Ascending aorta (tissue), 2 donors: Measurements from ENCODE around the gene TNFSF13. TPM values are rescaled to one million over a fixed set of nuclear protein-coding genes. Genes with fewer than 3 reads are reported as not detected.

Experiments used
- DNase-seq, 2 donors: peaks; one replicate each; pipeline ENCODE4 v3.0.0-alpha.2; 2019; ENCODE audit warnings: low spot score in 2 of 2
- H3K27ac ChIP-seq, 2 donors: fragments of 200-600 bp; sonication (generic); one replicate each; pipeline ENCODE4 v1.5.1; 2016 to 2017; ENCODE audit warnings: mild to moderate bottlenecking in 1 of 2
- H3K27me3 ChIP-seq: fragments of 200-600 bp; sonication (generic); one replicate; pipeline ENCODE4 v1.5.1; 2017
- H3K36me3 ChIP-seq, 2 donors: fragments of 200-600 bp; sonication (generic); one replicate each; pipeline ENCODE4 v1.5.1; 2016
- H3K4me1 ChIP-seq, 2 donors: fragments of 200-600 bp; sonication (generic); one replicate each; pipeline ENCODE4 v1.5.1; 2016 to 2017; ENCODE audit warnings: mild to moderate bottlenecking in 1 of 2
- H3K4me3 ChIP-seq, 2 donors: fragments of 200-600 bp; sonication (generic); one replicate each; pipeline ENCODE4 v1.5.1; 2016 to 2017; ENCODE audit warnings: mild to moderate bottlenecking in 1 of 2
- H3K9me3 ChIP-seq, 2 donors: fragments of 200-600 bp; sonication (generic); one replicate each; pipeline ENCODE4 v1.5.1; 2016
- CTCF ChIP-seq, 3 experiments: fragments of 200-600 bp in 2 of 3; fragments of 450-650 bp in 1 of 3; sonication (generic) in 2 of 3; IDR thresholded peaks; one replicate each; pipeline ENCODE4 v1.5.1; 2016 to 2019; ENCODE audit warnings: antibody characterized with exemption in 3 of 3, mild to moderate bottlenecking in 1 of 3, moderate library complexity in 1 of 3
- intact Hi-C: fragments of 100-400 bp; cut with DNase I; formaldehyde crosslinking; loops from one replicate; pipeline ENCODE4 v1.15.1; 2023
- total RNA-seq: library from RNA; depleted of rRNA; stranded (reverse); fragments of >200 nt; gene quantifications from one replicate; pipeline ENCODE4 v1.1.0, GENCODE V29; 2016

The TNFSF13 gene
- total RNA-seq, 1 donor from 2014 or later: 17.5 TPM

GRCh38 chr17:7562208-7562605 is 3.7 kb downstream of the TNFSF13 start:
- intact Hi-C loops: no loop called here
- Histone ChIP-seq H3K27me3 (no peaks in the 10 kb centered on the region), H3K36me3 (peaks cover 39 to 41% of the 10 kb centered on the region in 2 donors), H3K4me1 (peaks cover 39 to 56% of the 10 kb centered on the region in 2 donors), H3K27ac (peak overlapping the region; percentile 90 to 97), H3K4me3 (peak overlapping the region; percentile 67 to 92), H3K9me3 (no peaks in the 10 kb centered on the region)
- DNase-seq: no peak
- no peak for TF ChIP-seq CTCF (IDR thresholded peaks at IDR 0.05)

- no peak for DNase-seq
- Histone ChIP-seq H3K9me3 (no peaks in the 10 kb centered on the region), H3K4me1 (peaks cover 39 to 49% of the 10 kb centered on the region in 2 donors), H3K27ac (no peak overlapping the region), H3K4me3 (peak overlapping the region in 1 of 2 donors; percentile 92), H3K36me3 (peaks cover 44 to 46% of the 10 kb centered on the region in 2 donors), H3K27me3 (no peaks in the 10 kb centered on the region)
- intact Hi-C loops: no loop called here
- no peak for TF ChIP-seq CTCF (IDR thresholded peaks at IDR 0.05)
These were observed 4.7 kb downstream of the TNFSF13 start for GRCh38 chr17:7563115-7563869.

GRCh38 chr17:7569571-7569970 is 11.0 kb downstream of the TNFSF13 start:
- Histone ChIP-seq H3K27ac (no peak overlapping the region), H3K4me3 (no peak overlapping the region), H3K27me3 (no peaks in the 10 kb centered on the region), H3K4me1 (peaks cover 0 to 12% of the 10 kb centered on the region in 2 donors), H3K9me3 (no peaks in the 10 kb centered on the region), H3K36me3 (peaks cover 54 to 55% of the 10 kb centered on the region in 2 donors)
- no peak for DNase-seq
- intact Hi-C loops: no loop called here
- no peak for TF ChIP-seq CTCF (IDR thresholded peaks at IDR 0.05)

GRCh38 chr17:7570351-7570750 is 11.8 kb downstream of the TNFSF13 start:
- intact Hi-C loops: loop anchor here (5.0 kb wide), 2 partner anchors 267 to 318 kb away; partner anchors contain the start of genes CTDNEP1 and ELP5

GRCh38 chr17:7572338-7572587 is 13.7 kb downstream of the TNFSF13 start:
- peaks cover 0 to 15% of the 10 kb centered on the region in 2 donors for H3K4me1 ChIP-seq
- DNase-seq: no peak
- H3K4me3 ChIP-seq: peak overlapping the region; percentile 46 to 58
- peaks cover 54 to 57% of the 10 kb centered on the region in 2 donors for H3K36me3 ChIP-seq
- no peaks in the 10 kb centered on the region for H3K27me3 ChIP-seq
- H3K27ac ChIP-seq: peak overlapping the region; percentile 86 to 99
- TF ChIP-seq CTCF (IDR thresholded peaks at IDR 0.05): no peak
- intact Hi-C loops: loop anchor here (1.0 to 5.0 kb wide), 7 partner anchors 11 to 320 kb away; partner anchors contain the start of genes CTDNEP1, ELP5, FXR2 and MPDU1
- no peaks in the 10 kb centered on the region for H3K9me3 ChIP-seq

More at GRCh38 chr17:7570351-7570750, 11.8 kb downstream of the TNFSF13 start:
- no peak for DNase-seq
- Histone ChIP-seq H3K4me1 (peaks cover 0 to 15% of the 10 kb centered on the region in 2 donors), H3K36me3 (peaks cover 54 to 55% of the 10 kb centered on the region in 2 donors), H3K27me3 (no peaks in the 10 kb centered on the region), H3K9me3 (no peaks in the 10 kb centered on the region), H3K27ac (no peak overlapping the region), H3K4me3 (no peak overlapping the region)
- no peak for TF ChIP-seq CTCF (IDR thresholded peaks at IDR 0.05)
